Epithelial cell of umbilical artery (primary cell): ENCODE measurements around the gene PDXK. TPM values are rescaled to one million over a fixed set of nuclear protein-coding genes. Genes with fewer than 3 reads are reported as not detected.

ENCODE experiments used
- total RNA-seq: library from RNA; depleted of rRNA; stranded (reverse); fragments of >200 nt; gene quantifications from 2 replicates; pipeline ENCODE4 v1.2.3, GENCODE V29; 2014

Gene PDXK
- 52.9 and 99.5 TPM in 2 replicates for total RNA-seq

DNA sequence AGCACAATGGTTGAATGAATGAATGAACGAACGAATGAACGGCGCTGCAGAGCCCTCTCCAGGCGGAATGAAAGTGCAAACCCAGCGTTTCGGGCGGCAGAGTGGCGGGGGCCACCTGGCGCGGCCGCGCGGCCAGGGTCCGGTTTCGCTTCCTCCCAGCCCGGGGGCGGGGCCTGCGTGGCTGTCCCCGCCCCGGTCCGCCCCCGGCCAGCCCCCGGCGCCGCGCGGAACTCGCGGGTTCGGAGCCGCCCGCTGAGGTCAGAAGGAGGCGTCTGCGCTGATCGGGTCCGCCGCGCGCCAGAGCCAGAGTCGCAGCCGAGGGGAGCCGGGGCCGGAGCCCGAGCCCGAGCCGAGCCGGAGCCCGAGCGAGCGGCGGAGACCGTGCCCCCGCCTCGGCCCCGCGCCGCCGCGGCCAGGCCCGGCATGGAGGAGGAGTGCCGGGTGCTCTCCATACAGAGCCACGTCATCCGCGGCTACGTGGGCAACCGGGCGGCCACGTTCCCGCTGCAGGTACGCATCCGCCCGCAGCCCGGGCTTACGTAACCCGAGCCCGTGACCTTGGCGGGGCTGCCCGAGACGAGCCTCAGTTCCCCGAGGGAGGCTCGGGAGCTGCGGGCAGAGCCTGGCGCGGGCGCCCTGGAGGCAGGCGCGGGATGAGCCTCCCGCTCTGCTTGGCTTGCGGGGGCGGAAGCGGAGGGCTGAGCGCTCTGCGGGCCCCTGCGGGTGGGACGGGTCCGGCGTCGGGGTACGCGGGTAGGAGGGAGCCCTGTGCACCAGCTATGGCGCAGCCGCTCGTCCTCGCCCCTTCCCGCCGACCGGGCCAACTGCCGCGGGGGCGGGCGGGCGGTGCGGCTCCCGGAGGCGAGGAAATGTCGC is at the start of gene PDXK:
Gene PDXK (plus strand): TSS at position 258 of the 876 bp plus-strand sequence. CDS start 166 bp downstream, at position 424.

DNA sequence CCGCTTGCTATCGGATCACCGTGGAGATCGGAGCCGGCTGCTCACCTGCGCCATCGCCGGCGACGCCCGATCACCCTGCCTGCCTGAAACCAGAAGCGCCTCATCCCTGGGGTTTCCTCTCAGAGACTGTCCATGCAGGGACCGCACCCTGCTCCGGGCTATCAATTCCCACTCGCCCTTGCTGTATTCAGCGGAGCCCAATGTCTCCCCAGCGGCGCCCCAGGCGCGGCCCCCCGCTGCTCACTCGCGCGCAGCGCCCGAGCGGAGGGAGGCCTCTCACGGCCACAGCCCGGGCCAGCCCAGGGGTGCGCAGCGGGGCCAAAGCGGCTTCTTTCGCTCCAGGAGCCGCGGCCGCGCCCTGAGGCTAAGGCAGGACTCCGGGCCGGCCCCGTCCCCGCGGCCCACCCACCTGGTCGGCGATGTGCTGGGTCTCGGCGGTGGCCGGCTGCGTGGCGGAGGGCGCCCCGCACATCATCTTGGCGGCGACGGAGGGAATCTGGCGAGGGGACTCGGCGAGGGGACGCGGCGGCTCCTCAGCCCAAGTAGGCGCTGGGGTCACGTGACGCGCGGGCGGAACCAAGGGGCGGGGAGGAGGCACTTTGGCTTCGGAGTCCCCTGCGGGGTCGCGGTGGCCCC is 57.0 kb downstream of the PDXK start, which contains the start of gene CSTB:
Gene CSTB (minus strand): TSS at position 514 of the 636 bp plus-strand sequence. CDS start 39 bp downstream, at position 475.

DNA sequence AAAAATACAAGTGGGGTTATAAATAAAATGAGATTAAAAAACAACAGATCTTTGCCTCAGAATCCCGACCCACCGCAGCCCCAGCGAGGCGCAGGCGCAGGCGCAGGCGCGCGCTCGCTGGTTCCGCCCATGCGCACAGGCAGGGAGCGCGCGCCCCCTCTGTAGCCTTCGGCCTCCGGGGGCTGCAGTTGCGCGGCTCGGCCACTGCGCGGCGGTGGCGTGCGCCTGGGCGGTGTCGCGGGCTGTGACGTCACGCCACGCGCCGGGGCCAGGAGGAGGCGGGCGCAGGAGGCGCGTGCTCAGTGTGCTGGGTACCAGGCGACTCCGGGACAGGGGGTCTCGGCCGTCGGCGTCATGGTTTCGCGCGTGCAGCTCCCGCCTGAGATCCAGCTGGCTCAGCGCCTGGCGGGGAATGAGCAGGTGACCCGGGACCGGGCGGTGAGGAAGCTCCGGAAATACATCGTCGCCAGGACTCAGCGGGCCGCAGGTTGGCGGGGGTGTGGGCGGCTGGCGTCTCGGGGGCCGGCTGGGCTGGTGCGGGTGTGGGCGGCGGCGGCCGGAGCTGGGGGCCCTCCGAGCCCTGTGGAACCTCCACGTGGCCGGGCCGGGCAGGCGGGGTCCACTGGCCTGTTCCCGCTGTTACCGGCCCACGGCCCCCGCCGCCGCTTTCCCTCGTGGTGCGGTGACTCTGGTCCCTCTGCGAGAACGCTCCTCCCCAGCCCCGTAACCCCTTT is 70.5 kb downstream of the PDXK start, which contains the start of gene RRP1:
Gene RRP1 (plus strand): TSS at position 302 of the 734 bp plus-strand sequence. CDS start 53 bp downstream, at position 355.

Other genes with a start within 250 kb of the PDXK start
- 1.6 and 1.7 TPM in 2 replicates for gene HSF2BP, start 59.6 kb upstream of the PDXK start, total RNA-seq
- gene RRP1B, start 59.6 kb upstream of the PDXK start, total RNA-seq, result 39.0 and 46.5 TPM in 2 replicates
- 3.6 and 4.5 TPM in 2 replicates for gene CSTB, start 57.2 kb downstream of the PDXK start, total RNA-seq
- 26.3 and 29.0 TPM in 2 replicates for gene RRP1, start 70.4 kb downstream of the PDXK start, total RNA-seq
- gene AGPAT3, start 146.1 kb downstream of the PDXK start, total RNA-seq, result 30.2 and 35.4 TPM in 2 replicates